ENCODE measurements around the gene LRRC46.

Gene LRRC46

DNA sequence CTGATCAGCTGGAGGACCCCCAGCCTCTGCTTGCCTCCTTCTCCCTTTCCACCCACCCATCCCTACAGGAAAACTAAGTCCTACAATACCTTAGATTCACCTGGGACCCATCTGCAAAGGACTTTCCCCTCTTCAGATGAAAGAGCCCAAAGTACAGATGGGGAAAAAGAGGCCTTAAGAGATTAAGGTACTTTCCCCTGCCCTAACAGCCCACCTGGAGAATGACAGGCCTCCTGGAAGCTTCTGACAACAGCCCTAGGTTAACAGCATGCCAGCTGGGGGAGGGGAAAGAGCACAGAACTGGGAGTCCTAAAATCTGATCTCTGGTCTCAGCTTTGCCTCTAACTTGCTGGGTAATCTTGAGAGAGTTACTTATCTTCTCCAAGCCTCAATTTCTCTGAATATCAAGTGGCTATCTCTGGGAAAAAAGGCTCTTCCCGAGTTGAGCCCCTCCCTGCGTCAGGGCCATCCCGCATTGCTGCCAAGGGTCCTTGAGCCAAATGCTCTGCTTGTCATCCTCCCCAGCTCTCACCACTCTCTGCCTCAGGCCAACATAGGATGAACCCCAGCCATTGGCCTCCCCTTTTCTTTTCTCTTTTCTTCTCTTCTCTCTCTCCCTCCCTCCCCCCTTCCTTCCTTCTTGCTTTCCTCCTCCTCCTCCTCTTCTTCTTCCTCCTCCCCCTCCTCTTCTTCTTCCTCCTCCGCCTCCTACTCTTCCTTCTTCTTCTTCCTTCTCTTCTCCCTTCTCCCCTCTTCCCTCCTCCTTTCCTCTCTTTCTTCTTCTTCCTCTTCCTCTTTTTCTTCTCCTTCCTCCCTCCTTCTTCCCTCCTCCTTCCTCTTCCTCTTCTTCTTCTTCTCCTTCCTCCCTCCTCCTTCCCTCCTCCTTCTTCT, 42.0 kb downstream of the LRRC46 start:
- in situ Hi-C loops (cut with MboI; ENCODE audit: low sequenced_read_pairs), result no loop called here

DNA sequence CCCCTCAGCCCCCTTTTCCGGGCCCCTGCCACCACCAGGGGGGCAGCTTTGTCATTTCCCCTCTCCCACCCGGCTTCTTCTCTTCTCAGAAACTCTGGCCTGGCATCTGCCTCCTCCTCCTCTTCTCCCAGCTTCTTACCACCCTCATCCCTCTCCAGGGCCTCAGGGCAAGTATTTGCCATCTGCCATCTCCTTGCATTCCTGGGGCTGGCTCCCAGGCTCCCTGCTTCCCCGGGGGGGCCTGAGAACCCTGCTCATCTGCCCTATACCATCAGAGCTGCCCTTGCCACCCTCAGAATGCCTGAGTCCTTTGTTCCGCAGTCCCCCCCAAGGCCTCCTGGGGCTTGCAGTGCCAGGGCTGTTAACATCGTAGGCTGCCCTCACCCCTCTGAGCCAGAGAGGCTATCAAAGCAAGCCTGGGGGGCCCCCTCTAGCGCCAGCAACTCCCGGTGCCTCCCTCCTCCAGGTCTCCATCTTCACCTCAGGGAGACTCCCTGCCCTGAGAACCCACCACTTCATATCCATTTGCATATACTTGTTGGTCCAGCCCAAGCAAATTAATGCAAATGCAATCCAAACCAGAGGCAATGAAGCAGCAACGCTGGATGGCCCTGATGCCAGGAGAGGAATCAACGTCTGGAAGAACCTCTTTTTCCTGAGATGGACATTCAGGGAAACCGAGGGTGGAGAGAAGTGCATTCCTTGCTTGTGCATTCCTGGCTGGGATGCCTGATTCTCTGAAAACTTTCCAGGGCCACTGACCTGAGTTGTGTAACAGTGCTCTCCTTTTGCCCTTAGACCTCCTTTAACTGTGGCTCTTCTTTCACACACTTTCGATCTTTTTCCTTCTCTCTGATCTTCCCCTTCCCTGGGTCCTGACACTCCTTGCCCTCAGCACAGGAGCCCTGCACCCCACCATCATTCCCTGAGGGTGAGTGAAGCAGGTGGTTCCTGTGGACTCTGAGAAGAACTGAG, 43.8 kb downstream of the LRRC46 start:
- in situ Hi-C loops (cut with MboI; ENCODE audit: low sequenced_read_pairs), result no loop called here

DNA sequence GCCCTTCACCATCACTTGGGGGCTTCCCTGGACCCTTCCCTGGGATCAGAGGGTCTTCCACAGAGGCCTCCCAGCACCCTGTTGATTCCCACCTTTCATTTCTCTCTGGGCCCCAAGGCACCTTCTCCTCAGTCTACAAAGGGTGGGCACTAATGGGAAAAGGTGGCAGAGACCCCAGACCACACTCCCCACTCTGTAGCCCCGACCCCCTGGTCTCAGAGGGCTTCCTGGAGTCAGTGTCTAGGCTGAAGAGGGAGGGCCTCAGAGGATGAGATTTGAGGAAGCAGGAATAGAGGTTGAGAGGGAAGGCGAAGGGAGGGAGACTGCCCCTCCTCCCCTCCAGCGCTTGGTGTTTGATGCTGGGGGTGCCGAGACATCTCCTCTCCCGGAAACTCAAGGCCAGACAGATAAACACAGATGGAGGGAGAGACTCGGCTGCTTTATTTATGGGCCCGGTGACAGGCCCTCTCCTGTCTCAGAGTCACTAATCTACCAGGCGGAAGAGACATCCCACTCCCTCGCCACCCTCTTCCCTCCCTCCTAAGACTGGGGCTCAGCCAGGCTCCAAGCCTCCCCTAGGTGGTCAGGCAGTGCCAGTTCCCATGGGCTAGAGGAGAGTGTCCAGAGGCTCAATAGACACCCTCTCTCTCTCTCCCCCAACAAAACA, 46.0 kb downstream of the LRRC46 start:
- in situ Hi-C loops (cut with MboI; ENCODE audit: low sequenced_read_pairs), result no loop called here

DNA sequence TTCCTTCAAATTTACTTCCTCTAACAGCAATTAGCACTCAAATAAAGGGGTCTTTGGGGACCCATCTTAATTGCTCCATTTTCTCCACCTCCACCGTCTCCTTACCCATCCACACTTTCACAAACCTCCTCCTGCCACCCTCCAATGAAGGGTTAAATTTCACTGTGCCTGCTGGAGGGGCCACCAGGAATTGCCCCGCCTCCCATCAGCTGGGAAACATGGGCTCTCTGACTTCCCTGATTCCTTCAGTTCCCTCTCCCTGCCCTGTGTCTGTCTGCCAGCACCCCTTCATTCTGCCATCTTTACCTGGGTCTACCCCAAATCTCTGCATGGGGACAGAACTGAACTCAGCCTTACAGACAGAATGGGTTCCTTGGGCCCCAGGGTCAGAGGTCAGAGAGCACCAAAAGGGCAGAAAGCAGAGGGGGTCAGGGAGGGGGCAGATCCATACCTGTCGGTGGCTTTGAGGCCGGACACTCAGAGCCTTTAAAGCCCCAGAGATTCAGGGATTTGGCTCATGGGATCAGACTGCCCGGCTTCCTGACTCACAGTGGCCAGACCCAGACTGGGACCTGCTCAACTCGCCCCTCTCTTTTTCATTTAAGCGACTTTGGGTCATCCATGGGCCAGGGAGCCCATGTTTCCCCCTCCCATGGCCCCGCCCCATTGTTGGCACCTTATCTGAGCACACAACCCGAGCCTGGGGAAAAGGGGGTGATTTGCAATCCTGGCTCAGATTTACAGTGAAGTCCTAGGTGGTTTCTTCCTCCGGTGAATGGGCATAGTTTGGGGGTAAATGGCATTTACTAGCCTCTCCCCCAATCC, 46.9 kb downstream of the LRRC46 start:
- in situ Hi-C loops (cut with MboI; ENCODE audit: low sequenced_read_pairs), result no loop called here

DNA sequence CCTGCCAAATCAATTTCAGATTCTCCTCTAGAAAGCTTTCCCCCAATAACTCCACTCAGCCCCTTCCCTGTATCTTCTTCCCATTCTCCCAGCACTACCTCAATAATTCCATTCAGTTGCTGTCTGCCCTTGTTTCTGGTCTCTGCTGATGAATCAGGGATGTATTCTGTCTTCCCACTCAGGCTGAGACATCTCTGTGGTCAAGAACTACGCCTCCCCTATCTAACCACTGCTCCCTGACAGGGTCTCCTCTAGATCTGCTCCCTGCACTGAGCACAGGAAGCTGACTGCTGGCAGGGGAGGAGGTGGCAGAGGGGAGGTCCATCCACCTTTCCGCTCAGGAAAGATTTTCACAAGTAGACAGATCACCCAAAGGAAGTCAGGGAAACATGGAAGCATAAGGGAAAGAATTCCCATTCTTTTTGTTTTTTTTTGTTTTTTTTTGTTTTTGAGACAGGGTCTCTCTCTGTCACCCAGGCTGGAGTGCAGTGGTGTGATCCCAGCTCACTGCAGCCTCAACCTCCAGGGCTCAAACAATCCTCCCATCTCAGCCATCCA, 47.6 kb downstream of the LRRC46 start:
- in situ Hi-C loops (cut with MboI; ENCODE audit: low sequenced_read_pairs), result no loop called here

DNA sequence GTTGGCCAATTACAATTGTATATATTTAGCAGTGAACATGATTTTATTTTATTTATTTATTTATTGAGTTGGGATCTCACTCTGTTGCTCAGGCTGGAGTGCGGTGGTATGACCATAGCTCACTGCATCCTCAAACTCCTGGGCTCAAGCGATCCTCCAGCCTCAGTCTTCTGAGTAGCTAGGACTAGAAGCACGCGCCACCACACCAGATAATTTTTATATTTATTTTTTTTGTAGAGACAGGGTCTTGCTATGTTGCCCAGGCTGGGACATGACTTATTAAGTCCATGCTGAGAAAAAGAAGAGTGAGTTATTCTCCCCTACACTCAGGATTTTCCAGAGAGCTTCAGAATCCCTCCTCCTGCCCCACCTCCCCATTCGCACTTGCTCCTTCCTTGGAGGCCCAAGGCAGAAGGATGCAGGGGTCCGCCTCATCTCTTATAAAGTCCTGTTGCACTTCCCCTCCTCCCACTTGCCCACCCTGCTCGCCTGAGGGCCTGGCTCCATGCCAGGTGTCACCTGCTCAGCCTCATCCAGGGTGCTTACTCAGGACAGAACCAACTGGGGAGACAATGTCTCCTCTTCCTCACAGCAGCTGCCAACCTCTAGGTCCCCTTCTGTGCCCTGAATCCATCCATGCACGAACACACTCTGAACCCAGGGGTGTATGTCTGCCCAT, 48.4 kb downstream of the LRRC46 start:
- in situ Hi-C loops (cut with MboI; ENCODE audit: low sequenced_read_pairs), result no loop called here

DNA sequence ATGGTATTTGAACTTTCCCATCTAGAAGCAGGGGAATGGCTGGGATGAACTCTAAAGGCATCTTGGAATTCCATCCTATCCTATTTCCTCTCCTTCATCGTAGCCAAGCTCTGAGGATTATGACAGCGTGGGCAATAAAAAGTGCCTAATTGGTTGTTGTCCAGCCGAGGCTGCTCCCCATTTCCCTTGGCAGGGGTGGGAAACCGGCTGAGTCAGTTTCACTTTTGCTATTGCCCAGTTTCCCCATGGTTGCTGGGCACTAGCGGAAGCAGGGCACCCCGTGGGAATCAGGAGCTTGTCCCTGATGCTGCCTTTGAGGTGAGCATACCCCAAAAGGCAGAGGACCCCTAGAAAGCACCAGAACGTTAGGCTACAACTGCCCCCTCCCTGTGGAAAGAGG, 50.8 kb downstream of the LRRC46 start:
- in situ Hi-C loops (cut with MboI; ENCODE audit: low sequenced_read_pairs), result no loop called here

DNA sequence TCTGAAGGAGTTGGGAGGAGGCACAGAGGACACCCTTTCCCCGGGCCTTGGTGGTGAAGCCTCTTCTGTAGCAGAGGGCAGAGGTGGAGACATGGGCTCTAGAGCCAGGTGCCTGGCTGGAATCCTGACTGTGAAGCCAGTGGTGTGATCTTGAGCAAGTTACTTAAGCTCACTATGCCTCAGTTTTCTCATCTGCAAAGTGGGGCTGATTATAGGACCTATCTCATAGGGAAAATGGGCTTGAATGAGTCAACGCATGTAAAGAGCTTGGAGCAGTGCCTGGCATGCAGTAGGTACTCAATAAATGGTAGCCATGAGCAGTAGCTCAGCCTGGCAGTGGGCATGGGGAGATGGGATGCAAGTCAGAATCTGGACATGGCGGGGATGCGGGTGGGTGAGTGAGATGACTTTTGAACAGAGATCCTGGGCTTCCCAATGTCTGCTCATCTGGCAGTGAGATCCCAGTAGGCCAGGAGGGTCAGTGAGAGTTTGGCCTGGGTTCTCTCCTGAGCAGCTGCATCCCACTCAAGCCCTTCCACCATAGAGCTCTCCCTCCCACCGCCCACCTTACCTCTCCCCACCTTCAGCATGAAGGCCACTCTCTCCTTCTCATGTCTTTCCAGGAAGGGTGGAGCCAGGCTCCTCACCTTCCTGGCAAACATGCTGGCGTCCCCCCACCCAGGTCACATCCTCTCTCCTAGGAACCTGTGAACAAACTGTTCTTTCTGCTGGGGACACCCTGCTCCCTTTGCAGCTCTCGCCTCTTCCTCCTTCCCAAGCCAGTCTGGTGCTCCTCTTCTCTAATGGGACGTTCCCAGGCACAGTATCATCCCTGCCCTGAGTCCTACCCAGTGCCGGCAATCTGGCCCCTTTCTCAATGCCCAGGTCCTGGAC, 51.5 kb downstream of the LRRC46 start:
- in situ Hi-C loops (cut with MboI; ENCODE audit: low sequenced_read_pairs), result no loop called here

DNA sequence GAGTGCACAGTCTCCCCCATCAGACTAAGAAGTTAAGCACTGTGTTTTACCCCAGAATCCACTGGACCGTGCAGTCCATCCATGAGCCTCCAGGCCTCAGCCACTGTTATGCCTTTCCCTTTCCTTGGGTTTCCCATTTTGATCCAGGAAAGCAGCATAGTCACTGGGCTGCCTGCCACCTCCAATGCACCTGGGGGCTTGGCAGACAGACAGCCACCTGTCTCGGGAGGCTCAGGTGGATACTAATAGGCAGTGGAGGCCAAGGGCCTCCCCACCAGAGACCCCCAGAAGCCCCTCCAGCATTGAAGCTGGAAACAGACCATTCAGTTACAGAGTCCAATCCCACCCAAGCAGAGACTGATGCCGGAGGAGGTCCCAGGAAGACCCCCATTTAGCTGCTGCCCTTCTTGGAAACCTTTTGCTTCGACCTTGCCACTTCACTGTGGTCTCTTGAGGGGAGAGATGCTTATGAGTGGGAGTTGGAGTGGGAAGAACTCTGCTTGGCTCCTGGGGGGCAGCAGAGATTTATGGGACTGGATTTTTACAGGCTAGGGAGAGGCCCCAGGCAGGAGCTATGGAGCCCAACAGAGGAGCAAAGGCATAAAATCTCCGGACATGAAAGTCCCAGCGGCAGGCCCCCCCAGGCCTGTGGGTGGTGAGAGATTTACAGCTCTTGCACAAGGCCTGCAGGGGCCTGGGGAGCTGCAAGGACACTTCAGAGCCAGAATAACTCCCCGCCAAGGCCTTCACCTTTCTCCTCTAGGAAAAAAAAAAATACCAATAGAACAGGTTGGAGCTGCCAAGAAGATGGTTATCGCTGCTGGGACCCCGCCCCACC, 52.3 kb downstream of the LRRC46 start:
- in situ Hi-C loops (cut with MboI; ENCODE audit: low sequenced_read_pairs), result no loop called here

DNA sequence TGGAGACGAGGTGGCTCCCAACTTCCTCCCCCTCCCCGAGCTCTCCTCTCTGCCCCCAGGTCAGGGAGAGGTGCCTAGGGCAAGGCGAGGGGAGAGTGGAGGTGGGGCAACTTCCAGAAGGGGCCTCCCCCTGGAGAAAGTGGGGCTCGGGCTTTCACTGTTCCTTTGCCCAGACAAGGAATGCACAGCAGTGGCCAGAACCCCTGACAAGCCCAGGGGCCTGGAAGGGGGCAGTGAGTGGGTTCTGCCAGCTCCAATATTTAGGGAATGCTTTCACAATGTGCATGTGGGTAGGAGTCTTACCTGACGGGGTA, 52.9 kb downstream of the LRRC46 start:
- in situ Hi-C loops (cut with MboI; ENCODE audit: low sequenced_read_pairs), result no loop called here

DNA sequence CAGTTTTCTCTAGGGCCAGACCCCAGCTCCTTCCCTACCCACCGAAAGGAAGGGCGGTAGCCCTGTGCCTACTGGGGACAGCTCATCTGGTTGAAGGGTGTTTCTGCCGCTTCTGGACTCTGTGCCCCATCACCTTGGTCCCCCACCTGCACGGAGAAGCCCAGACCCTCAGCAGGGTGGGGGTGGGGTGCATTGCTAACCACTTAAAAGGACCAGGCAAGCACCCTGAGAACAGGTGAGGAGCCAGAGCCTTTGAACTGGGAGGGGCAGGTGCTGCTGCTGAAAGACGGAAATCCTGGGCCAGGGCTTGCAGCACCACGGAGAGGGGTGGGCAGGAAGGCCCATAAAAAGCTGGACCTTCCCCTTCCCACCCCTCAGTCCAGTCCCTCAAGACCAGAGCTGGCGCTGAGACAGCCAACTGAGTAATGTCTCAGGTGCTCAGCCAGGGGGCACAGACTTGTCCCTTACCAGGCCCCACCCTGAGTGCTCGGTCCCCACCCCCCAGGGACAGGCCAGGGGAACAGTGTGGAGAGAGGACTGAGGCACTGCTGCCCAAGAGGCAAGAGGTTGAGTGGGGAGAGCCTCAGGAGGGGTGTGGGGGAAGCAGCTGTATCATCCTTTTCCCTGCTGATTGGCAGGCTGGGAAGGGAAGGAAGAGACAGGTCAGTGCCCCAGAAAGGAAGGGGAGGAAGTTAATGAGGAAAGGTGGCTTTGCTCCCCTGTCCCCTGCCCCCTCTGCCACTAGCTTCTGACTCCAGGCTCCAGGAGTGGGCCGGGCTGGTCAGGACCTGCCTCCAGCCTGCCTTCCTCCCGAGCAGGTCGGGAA, 53.6 kb downstream of the LRRC46 start:
- in situ Hi-C loops (cut with MboI; ENCODE audit: low sequenced_read_pairs), result no loop called here
